GM21786 (cell line): ENCODE data around the gene PARPBP.
A peak's percentile ranks its signal among the peaks of the same experiment; 100 is the strongest.
"Not testable (repeated sequence)": the region's sequence is repeated elsewhere in the genome, so short reads cannot be mapped to it uniquely, and the experiment has no call there.

Experiments
- ATAC-seq: cut with Tn5 transposase; IDR thresholded peaks from one replicate; pipeline ENCODE4 v1.9.1; 2021; ENCODE audit not compliant: unreplicated experiment

Gene PARPBP

DNA sequence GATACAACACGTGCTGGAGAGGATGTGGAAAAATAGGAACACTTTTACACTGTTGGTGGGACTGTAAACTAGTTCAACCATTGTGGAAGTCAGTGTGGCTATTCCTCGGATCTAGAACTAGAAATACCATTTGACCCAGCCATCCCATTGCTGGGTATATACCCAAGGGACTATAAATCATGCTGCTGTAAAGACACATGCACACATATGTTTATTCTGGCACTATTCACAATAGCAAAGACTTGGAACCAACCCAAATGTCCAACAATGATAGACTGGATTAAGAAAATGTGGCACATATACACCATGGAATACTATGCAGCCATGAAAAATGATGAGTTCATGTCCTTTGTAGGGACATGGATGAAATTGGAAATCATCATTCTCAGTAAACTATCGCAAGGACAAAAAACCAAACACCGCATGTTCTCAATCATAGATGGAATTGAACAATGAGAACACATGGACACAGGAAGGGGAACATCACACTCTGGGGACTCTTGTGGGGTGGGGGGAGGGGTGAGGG, 27.1 kb downstream of the PARPBP start:
- ATAC-seq = not testable (repeated sequence)

DNA sequence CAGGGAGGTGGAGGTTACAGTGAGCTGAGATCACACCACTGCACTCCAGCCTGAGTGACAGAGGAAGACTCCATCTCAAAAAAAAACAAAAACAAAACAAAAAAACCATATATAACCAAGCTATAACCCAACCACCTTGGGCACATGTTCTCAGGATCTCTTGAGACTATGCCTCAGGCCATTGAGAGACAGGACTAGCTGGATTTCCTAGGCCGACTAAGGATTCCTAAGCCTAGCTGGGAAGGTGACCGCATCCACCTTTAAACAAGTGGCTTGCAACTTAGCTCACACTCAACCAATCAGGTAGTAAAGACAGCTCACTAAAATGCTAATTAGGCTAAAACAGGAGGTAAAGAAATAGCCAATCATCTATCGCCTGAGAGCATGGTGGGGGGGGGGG, 35.2 kb downstream of the PARPBP start:
- not testable (repeated sequence) for ATAC-seq

DNA sequence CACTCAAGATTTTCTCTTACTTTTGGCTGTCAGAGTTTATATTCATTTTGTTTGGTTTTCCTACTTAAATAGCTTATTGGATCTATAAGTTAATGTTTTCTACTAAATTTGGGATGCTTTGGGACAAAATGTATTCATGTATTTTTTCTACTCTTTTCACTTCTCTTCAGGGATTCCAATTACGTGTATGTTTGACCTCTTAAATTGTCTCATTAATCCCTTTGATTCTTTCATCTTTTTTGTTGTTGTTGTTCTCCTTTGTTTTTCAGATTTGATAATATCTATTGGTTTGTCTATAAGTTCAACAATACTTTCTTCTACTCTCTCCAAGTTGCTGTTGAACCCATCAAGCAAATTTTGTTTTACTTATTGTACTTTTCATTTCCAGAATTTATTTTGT, 43.4 kb downstream of the PARPBP start:
- no peak for ATAC-seq

DNA sequence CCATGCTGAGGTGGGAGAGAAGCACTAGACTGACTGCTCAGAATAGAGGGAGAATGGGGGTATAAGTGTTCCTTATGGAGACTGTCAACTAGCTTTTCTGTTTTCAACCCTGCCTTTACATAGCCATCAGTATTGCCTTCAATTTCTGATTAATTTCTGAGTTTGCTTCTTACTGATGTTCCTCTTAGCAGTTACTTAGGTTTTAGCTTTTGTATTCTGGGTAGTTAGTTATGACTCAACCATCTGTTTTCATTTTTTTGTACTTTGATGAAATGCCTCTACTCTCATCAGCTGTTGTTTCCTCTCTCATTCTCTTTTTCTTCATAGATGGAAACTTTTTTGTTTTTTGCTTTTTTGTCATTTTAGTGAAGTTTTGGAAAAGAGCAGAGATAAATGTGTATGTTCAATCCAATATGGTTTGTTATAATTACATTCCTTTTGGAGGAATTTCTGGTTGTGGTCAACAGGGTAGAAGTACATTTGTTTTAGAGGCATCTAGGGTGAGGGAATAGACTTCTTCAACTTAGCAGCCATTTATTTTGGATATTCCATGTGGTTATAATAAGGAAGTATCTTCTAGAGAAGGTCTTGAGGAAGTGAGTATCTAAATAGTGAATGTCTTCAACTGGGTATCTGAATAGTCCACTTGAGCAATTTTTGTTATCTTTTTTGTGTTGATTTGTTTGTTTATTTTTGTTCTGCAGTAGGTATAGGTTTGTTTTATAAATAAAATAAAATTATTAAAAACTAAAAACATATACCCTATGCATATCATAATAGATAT, 48.0 kb downstream of the PARPBP start:
- peak; percentile 81 for ATAC-seq

DNA sequence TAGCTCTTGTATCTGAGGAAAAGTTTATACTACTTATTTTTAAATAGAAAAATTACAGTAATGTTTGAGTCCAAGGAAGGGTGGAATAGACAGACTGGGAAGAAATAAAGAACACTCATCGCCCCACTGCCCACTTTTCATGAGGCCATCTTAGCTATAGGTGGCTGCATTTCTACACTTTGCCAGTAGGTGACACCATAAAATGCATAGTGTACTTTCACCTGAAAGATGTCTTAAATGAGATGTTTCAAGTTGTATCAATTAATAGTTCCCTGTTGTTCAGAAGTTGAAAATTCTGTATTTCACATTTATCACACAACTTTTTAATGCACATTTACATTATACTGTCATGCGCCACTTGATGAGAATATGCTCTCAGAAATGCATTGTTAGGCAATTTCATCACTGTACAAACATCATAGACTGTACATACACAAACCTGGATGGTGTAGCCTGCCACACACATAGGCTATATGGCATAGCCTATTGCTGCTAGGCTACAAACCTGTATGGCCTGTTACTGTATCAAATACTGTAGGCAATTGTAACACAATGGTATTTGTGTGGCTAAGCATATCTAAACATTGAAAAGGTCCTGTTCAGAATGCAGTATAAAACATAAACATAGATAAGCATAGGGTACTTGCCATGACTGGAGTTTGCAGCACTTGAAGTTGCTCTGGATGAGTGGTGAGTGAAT, 50.1 kb downstream of the PARPBP start:
- no peak for ATAC-seq

DNA sequence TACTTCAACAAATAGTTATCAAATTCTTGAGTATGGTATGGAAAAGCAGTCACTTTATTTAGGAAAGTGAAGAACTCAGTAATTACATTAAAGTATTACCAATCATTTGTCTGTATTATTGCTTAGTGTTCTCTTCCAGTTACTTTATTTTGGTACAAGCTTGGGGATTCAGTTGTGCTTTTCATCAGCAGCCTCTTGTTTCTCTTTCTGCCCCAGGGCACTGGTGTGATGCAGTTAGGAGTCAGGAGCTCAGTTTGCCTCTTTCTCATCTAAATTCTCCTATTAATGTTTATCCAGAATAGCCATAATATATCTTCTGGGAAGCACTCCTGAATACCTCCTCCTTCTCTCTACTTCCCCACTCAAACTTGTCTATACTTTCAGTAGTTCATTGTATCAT, 52.0 kb downstream of the PARPBP start:
- no peak for ATAC-seq

DNA sequence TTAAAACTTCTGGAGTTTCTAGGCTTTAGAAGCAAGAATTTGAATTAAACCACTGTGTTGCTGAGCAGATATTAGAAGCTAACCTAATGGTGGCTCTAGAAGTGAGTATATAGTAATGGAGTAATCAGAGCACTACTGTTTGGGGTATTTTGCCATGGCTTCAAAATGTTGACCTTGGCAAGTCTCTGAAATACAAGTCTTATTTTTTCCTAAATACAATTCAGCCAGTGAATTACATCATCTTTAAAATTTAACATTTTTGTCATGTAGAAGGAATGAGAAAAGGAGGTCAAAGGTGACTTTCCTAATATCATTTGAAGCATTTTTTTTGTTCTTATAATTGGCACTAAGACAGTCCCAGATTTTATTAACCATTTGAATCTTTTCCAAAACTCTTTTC, 52.5 kb downstream of the PARPBP start:
- no peak for ATAC-seq

DNA sequence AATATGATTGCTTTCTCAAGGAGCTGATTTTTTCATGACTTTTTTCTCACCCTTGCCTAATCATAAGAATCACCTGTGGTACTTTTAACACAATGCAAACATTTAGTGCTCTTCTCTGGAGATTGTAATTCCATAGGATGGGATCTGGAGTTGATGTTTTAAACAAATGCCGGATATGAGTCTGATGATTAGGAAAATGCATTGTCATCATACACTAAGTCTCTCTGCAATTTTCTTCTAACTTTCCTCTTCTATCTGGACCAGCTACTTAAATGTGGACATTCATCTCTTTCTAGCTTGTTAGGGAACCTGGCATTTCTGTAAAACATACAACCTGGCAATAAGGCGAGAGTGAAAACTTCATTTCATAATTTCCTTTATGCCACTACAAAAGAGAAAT, 54.1 kb downstream of the PARPBP start:
- ATAC-seq = no peak

DNA sequence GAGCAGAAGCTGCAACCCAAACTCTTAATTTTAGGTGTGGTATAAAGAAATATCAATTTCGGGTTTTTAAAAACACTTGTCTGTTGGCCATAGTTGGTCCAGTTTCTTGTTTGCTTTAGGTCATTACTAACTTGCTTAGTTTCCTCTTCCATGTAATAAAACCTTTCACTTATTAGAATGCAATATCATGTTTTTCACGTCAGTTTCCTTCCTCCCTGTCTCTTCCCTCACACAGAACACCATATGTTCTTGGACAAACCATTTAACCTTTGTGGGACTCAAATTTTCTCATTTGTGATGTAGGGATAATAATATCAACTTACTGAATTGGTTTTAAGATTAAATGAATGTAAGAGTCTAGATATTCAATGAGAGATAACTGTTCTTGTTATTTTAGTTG, 54.8 kb downstream of the PARPBP start:
- ATAC-seq = no peak

DNA sequence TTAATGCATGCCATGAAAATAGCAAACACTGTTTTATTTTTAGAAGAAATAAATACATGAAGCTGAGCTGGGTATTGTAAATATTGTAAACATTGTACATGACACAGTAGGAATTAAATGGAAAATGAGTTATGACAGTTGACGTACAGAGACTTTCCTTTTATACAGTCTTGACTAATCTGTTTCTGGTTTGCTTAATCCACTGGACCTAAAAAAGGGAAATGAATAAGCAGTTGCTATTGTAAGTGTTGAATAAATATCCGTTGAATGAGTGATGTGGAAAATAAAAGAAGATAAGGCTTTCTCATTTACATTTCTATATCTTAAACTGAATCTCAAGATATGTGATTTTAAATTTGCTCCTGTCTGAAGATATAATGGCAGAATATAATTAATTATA, 62.7 kb downstream of the PARPBP start:
- no peak for ATAC-seq

DNA sequence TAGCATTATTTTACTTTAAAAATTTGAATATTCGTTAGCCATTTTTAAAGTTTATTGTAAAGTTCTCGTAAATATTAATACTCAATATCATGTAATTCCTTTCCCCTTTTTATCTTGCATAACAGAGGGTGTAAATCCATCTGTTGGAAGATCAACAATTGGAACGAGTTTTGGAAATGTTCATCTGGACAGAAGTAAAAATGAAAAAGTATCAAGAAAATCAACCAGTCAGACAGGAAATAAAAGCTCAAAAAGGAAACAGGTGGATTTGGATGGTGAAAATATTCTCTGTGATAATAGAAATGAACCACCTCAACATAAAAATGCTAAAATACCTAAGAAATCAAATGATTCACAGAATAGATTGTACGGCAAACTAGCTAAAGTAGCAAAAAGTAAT, 75.8 kb downstream of the PARPBP start:
- no peak for ATAC-seq

DNA sequence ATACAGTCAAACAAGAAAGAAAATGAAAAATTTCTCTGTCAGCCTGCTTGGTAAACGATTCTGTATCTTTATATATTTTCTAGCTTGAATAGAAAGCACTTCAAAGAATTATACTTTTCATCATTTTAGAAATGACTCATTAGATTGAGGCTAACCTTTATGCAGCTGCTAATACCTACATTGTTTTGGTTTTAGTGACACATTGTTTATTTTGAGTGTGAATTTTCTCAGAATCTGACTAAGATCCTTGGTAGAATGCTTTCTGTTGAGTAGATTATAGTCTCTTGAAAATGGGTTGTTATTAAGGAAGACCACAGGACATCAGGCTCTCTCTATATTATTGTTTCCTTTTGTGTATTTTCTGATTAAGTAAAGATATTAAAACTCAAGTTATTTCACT, 77.8 kb downstream of the PARPBP start, which contains the start of gene PMCH:
TSS of gene PMCH (minus strand) at position 45 of the 400 bp plus-strand sequence. CDS start 63 bp downstream, outside the sequence.
- peak; percentile 92 for ATAC-seq

DNA sequence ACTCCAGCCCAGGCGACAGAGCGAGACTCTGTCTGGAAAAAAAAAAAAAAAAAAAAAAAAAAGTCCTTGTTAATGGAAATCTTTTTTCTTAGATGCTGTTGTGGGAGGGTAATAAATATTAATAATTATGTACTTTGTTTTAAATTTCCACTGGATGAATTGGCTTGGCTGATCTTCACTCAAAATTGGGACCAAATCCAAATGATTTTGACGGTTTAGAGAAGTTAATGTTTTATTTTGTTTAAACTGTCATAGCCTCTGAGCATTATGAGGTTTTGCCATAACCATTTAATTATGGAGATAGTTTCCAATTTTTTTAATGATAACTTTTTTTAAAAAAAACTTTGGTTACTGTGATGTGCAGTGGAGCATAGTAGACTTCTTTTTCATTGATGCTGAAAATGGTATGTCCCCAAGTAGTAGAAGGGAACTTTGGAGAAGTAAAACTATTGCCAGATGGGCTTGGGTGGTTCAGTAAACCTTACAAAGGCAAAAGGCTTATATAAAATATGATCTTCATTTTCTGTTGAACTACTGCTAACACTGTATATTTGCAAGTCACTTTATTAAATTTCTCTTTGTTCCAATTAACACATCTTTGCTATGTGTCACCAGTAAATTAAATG, 81.6 kb downstream of the PARPBP start:
- ATAC-seq = no peak

DNA sequence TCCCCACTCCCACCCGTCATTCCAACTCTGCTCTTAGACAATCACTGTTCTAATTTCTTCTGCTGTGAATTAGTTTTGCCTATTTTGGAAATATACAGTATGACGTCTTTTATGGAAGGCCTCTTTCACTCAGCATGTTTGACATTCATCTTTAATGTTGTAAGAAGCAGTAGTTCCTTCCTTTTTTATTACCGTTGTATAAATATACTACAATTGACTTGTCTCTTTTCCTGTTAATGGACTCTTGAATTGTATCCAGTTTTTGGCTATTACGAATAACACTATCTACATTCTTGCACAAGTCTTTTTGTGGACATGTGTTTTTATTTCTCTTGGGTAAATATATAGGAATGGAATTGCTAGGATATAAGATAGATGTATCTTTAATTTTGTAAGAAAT, 82.6 kb downstream of the PARPBP start:
- no peak for ATAC-seq

DNA sequence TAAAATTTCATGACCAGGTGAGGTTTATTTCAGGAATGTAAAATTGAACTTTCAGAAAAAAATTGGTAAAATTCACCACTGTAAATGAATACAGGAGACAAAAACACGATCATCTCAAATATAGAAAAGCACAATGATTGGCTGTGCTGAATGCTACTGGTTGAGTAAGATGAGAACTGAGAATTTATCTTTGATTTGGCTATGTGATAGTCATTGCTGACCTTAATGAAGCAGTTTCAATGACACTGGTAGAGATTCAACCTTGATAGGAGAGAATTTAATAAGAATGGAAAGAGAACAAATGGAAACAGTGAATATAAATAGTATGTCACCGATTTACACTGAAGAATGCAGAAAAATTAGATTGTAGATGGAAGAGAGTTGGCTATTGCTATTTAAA, 84.0 kb downstream of the PARPBP start:
- no peak for ATAC-seq

DNA sequence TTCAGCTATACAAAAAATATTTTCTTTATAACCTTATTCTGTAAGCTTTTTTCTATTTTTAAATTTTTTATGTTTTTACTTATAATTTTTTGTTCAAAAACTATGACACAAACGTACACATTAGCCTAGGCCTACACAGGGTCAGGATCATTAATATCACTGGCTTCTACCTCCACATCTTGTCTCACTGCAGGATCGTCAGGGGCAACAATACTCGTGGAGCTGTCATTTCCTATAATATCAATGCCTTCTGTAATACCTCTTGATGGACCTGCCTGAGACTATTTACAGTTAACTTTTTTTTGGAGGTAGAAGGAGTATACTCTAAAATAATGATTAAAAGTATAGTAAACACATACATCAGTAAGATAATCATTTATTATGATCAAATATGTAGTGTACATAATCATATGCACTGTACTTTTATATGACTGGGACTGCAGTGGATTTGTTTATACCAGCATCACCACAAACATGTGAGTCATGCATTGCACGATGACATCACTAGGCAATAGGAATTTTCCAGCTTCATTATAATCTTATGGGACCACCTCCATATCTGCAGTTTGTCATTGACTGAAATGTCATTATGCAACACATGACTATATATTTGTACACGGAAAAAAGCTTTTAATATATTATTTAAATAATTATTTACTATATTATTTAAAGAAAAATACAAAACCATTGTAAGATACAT, 96.2 kb downstream of the PARPBP start:
- no peak for ATAC-seq

DNA sequence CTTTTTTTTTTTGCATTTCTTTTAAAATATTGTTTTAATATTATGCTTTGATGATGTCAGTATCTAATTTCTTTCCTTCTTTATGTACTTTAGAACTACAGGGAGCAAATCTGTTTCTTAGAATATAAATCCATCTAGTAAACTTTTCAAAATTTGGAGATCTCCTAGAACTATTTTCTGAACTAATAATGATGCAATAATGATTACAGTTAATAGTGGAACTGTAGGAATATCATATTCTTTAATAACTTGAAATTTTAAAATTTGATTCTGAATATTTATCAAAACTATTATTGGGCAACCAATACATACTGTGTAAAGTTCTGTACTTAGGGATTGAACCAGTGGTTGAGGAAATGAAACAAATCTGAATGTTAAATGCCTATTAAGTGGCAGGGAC, 100.8 kb downstream of the PARPBP start:
- ATAC-seq = no peak

DNA sequence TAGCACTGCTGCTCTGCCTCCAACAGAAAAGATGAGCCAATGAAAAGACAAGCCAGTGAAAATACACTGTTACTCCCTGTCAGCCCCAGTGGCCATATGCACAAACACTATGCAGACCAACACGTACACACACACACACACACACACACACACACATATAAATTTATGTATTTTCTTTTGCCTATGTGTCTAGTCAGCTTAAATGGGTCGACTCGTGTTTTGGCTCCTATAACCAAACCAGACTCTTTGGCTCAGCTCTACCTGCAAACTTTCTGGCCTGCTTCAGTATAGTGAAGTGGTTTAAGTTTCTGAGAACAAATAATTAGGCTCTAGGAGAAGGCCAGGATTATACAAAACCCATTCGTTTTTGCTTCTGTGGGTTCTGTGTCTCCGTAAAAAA, 108.0 kb downstream of the PARPBP start:
- no peak for ATAC-seq

DNA sequence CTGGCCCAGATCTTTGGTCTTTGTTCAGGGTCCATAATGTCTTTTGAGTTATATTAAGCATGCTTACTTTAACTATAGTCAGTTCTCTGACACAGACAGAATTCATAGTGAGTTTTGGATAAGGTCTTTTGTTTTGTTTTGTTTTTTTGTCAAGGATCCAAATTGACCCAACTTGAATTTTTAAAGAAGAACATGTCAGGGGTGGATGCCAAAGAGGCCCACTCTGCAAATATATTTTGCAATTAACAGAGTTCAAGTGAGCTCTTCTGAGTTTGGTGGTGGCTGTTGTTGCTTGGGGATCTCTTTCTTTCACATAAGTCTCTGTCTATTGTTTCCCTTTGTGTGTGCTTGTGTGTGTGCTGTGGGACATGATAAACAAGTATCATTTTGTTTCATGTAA, 112.1 kb downstream of the PARPBP start:
- ATAC-seq = no peak

DNA sequence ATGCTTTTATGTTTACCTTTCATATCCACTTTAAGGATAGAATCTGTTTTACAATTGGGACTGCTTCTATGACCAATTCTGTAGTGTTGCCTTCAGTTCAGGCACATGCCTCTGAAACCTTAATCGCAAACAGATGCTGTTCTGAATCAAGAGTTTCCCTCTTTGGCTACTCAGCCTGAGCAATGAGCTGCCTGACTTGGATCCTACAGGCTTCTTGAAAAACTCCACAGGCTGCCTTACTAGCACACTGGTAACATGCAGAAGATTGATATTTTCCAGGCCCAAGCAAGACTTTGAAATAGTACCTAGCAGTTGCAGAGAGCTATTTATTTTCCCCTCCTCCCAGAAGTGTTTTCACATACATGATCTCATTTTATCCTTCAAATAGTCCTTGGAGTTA, 112.5 kb downstream of the PARPBP start:
- ATAC-seq = no peak

DNA sequence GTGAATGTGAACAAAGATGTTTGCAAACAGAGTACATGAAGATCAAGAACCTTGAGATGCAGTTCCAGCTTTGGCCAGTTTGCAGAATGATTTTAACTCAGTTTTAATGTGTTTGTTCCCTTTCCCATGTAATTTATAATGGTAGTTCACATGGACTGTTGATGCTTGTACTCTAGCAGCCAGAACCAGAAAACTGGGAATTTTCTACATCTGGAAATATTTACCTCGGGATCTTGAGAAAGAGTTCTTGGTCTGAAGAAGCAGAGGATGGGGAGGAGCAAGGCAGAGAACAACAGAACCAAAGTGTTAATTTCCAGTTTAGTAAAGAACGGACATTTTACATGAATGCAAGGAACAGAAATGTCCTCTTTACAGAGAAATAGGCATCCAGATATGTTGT, 114.6 kb downstream of the PARPBP start:
- no peak for ATAC-seq
